HG03469 (cell line): ENCODE measurements around the gene DDA1.

Source experiments
- ATAC-seq: cut with Tn5 transposase; IDR thresholded peaks from one replicate; pipeline ENCODE4 v1.9.1; 2021; ENCODE audit warnings: mild to moderate bottlenecking, moderate library complexity, moderate number of reproducible peaks; ENCODE audit not compliant: unreplicated experiment

The DDA1 gene

GRCh38 chr19:17328517-17329365, 19.4 kb downstream of the DDA1 start:
- no peak for ATAC-seq

GRCh38 chr19:17329366-17330261, 20.3 kb downstream of the DDA1 start:
- no peak for ATAC-seq

GRCh38 chr19:17330262-17331044, 21.1 kb downstream of the DDA1 start:
- ATAC-seq, result no peak

GRCh38 chr19:17331045-17331558, 21.7 kb downstream of the DDA1 start:
- ATAC-seq, result no peak

- no peak for ATAC-seq
Measured at GRCh38 chr19:17332360-17332676, 23.0 kb downstream of the DDA1 start.

- no peak for ATAC-seq
Measured at GRCh38 chr19:17332677-17333581, 23.6 kb downstream of the DDA1 start.

- no peak for ATAC-seq
Measured at GRCh38 chr19:17333611-17334413, 24.4 kb downstream of the DDA1 start.

GRCh38 chr19:17334414-17335409, 25.3 kb downstream of the DDA1 start, which contains the start of gene ANO8:
Gene ANO8, minus strand, starts transcription at chr19:17334855. Its CDS starts 185 bp downstream, at chr19:17334670.
- ATAC-seq, result no peak

GRCh38 chr19:17335575-17335974, 26.2 kb downstream of the DDA1 start:
- ATAC-seq, result no peak

GRCh38 chr19:17336872-17337674, 27.7 kb downstream of the DDA1 start, which contains the start of gene GTPBP3:
Gene GTPBP3, plus strand, starts transcription at chr19:17337553. Its CDS starts 59 bp downstream, at chr19:17337612.
- ATAC-seq, result peak; percentile 66

- no peak for ATAC-seq
Measured at GRCh38 chr19:17337675-17338432, 28.5 kb downstream of the DDA1 start.

GRCh38 chr19:17338433-17339078, 29.2 kb downstream of the DDA1 start:
- no peak for ATAC-seq

- no peak for ATAC-seq
Measured at GRCh38 chr19:17339088-17339741, 29.9 kb downstream of the DDA1 start.

GRCh38 chr19:17340302-17340870, 31.0 kb downstream of the DDA1 start:
- ATAC-seq, result no peak

- no peak for ATAC-seq
Measured at GRCh38 chr19:17340871-17341357, 31.6 kb downstream of the DDA1 start.
